HCT116 (cell line): Measurements from ENCODE around the gene CALR. TPM values are rescaled to one million over a fixed set of nuclear protein-coding genes. Genes with fewer than 3 reads are reported as not detected.

Experiments used
- ATAC-seq: fragments of 200-7000 bp; cut with Tn5 transposase; 2 replicates; pipeline ENCODE4 v1.9.1; 2020; ENCODE audit warnings: mild to moderate bottlenecking, moderate library complexity
- BruUV-seq: library from RNA; stranded (reverse); fragments of 400-500 nt; replicated peaks from 2 replicates; lab custom pipeline; 2021; lab: Mats Ljungman, UMichigan
- CTCF ChIA-PET: fragments of 300-600 bp; sonication (Branson Sonifier 250); formaldehyde crosslinking; loops from one replicate; lab custom pipeline; 2021; ENCODE audit warnings: antibody characterized with exemption; lab: Charles Lee
- POLR2A ChIA-PET: fragments of 300-600, 350-600 bp; sonication (Branson Sonifier 250); formaldehyde crosslinking; loops from one replicate; lab custom pipeline; 2021; ENCODE audit warnings: antibody characterized with exemption; lab: Charles Lee
- RAD21 ChIA-PET, 2 experiments: fragments of 300-600 bp; sonication (Branson Sonifier 250); formaldehyde crosslinking; loops; one replicate each; lab custom pipeline; 2023; ENCODE audit warnings: low total read pairs in 2 of 2; ENCODE audit not compliant: uncharacterized antibody in 2 of 2, unreplicated experiment in 2 of 2, low non-redundant PET in 1 of 2; lab: Charles Lee
- DNase-seq: peaks from one replicate; pipeline ENCODE4 v3.0.0-alpha.2; 2010; ENCODE audit warnings: low read depth, low spot score
- H2AFZ ChIP-seq: fragments of 200-600 bp; shearing (Covaris generic), sonication (generic); 2 replicates; pipeline ENCODE4 v1.6.1; 2017; ENCODE audit warnings: low read depth, mixed run types, mixed read lengths, antibody characterized with exemption, low read length; ENCODE audit not compliant: poor library complexity, severe bottlenecking
- H3K27ac ChIP-seq: 2 replicates; pipeline ENCODE4 v1.5.1; 2012; ENCODE audit warnings: low read depth, low read length
- H3K27me3 ChIP-seq: fragments of 200-600 bp; sonication (generic); 2 replicates; pipeline ENCODE4 v1.6.1; 2016; ENCODE audit warnings: mixed run types, low read length, mixed read lengths; ENCODE audit not compliant: insufficient read depth
- H3K36me3 ChIP-seq, 2 experiments: fragments of 200-500 bp in 1 of 2; fragments of 200-600 bp in 1 of 2; sonication (Bioruptor generic) in 1 of 2; sonication (generic) in 1 of 2; 2 replicates each; pipeline versions ENCODE4 v1.5.1 to v1.6.1; 2014 to 2016; ENCODE audit warnings: low read length in 2 of 2, inconsistent platforms in 1 of 2, mixed read lengths in 1 of 2, mixed run types in 1 of 2; ENCODE audit not compliant: insufficient read depth in 2 of 2, control insufficient read depth in 1 of 2
- H3K4me1 ChIP-seq, 2 experiments: fragments of 200-600 bp in 1 of 2; sonication (generic) in 1 of 2; 2 replicates each; pipeline versions ENCODE4 v1.5.1 to v1.6.1; 2012 to 2017; ENCODE audit warnings: low read length in 2 of 2, inconsistent platforms in 1 of 2, mild to moderate bottlenecking in 1 of 2, mixed read lengths in 1 of 2, mixed run types in 1 of 2, moderate library complexity in 1 of 2; ENCODE audit not compliant: insufficient read depth in 2 of 2, control insufficient read depth in 1 of 2
- H3K4me2 ChIP-seq: fragments of 200-600 bp; sonication (generic); 2 replicates; pipeline ENCODE4 v1.6.1; 2017; ENCODE audit warnings: mixed run types, low read length, mixed read lengths
- H3K4me3 ChIP-seq, 2 experiments: fragments of 200-600 bp in 1 of 2; sonication (generic) in 1 of 2; replicated peaks in 1 of 2; 2 replicates each; pipeline ENCODE4 v1.5.1; 2011 to 2016; ENCODE audit warnings: low read length in 2 of 2, control low read depth in 1 of 2, low read depth in 1 of 2, mild to moderate bottlenecking in 1 of 2, mixed read lengths in 1 of 2, mixed run types in 1 of 2
- H3K79me2 ChIP-seq: fragments of 200-600 bp; sonication (generic); 2 replicates; pipeline ENCODE4 v1.6.1; 2017; ENCODE audit warnings: mild to moderate bottlenecking, mixed run types, low read length, moderate library complexity, mixed read lengths; ENCODE audit not compliant: insufficient read depth
- H3K9ac ChIP-seq: fragments of 200-600 bp; sonication (generic); 2 replicates; pipeline ENCODE4 v1.6.1; 2016; ENCODE audit warnings: low read length, mixed read lengths
- H3K9me2 ChIP-seq: fragments of 200-600 bp; sonication (generic), shearing (Covaris generic); 2 replicates; pipeline ENCODE4 v1.6.1; 2017; ENCODE audit warnings: mixed run types, mild to moderate bottlenecking, moderate library complexity; ENCODE audit not compliant: insufficient read depth
- H3K9me3 ChIP-seq, 2 experiments: fragments of 200-500 bp in 1 of 2; fragments of 200-600 bp in 1 of 2; sonication (Bioruptor generic) in 1 of 2; sonication (generic) in 1 of 2; 2 replicates each; pipeline ENCODE4 v1.6.1; 2014 to 2017; ENCODE audit warnings: low read length in 2 of 2, mixed read lengths in 2 of 2, inconsistent platforms in 1 of 2, low read depth in 1 of 2, mild to moderate bottlenecking in 1 of 2, mixed run types in 1 of 2, moderate library complexity in 1 of 2; ENCODE audit not compliant: control insufficient read depth in 1 of 2, insufficient read depth in 1 of 2
- H4K20me1 ChIP-seq: fragments of 200-600 bp; sonication (generic), shearing (Covaris generic); 2 replicates; pipeline ENCODE4 v1.6.1; 2017; ENCODE audit warnings: mixed run types, mild to moderate bottlenecking, moderate library complexity; ENCODE audit not compliant: insufficient read depth
- ATF3 ChIP-seq: IDR thresholded peaks from 2 replicates; pipeline ENCODE4 v1.6.1; 2012
- CBX3 ChIP-seq: IDR thresholded peaks from 2 replicates; pipeline ENCODE4 v1.6.1; 2012; ENCODE audit warnings: low read depth
- EGR1 ChIP-seq: IDR thresholded peaks from 2 replicates; pipeline ENCODE4 v1.6.1; 2012; ENCODE audit warnings: low read depth
- EZH2 ChIP-seq: fragments of 200-600 bp; sonication (generic); IDR thresholded peaks from 2 replicates; pipeline ENCODE4 v1.6.1; 2017; ENCODE audit warnings: antibody characterized with exemption, mixed run types
- EZH2phosphoT487 ChIP-seq: fragments of 200-600 bp; IDR thresholded peaks from 2 replicates; pipeline ENCODE4 v1.6.1; 2018; ENCODE audit warnings: antibody characterized with exemption, borderline replicate concordance
- JUND ChIP-seq: IDR thresholded peaks from 2 replicates; pipeline ENCODE4 v1.6.1; 2012
- MAX ChIP-seq: IDR thresholded peaks from 2 replicates; pipeline ENCODE4 v1.6.1; 2012
- POLR2AphosphoS5 ChIP-seq: IDR thresholded peaks from 2 replicates; pipeline ENCODE4 v1.6.1; 2011; ENCODE audit warnings: mild to moderate bottlenecking, low read depth, low read length, moderate library complexity
- RAD21 ChIP-seq: IDR thresholded peaks from 2 replicates; pipeline ENCODE4 v1.6.1; 2012; ENCODE audit warnings: low read depth, mild to moderate bottlenecking
- TCF7L2 ChIP-seq: IDR thresholded peaks from 2 replicates; pipeline ENCODE4 v1.7.0; 2011; ENCODE audit warnings: borderline replicate concordance, inconsistent platforms; ENCODE audit not compliant: insufficient read depth, insufficient read length; ENCODE audit errors: extremely low read depth
- ZFX ChIP-seq: fragments of 450-650 bp; IDR thresholded peaks from 2 replicates; pipeline ENCODE4 v1.6.1; 2017
- ZNF274 ChIP-seq: fragments of 200-500 bp; sonication (Bioruptor generic); IDR thresholded peaks from 2 replicates; pipeline ENCODE4 v1.6.1; 2014; ENCODE audit warnings: mild to moderate bottlenecking, low read depth, low read length, inconsistent platforms
- intact Hi-C: fragments of 100-400 bp; cut with micrococcal nuclease; formaldehyde crosslinking; loops from 2 replicates; pipeline ENCODE4 v1.10.0; 2022
- total RNA-seq: library from RNA; stranded (reverse); gene quantifications from one replicate; pipeline ENCODE4 v1.2.1, GENCODE V29; 2021; ENCODE audit not compliant: unreplicated experiment

Gene CALR
- total RNA-seq, 1 experiment from 2014 or later, result 739 TPM

GRCh38 chr19:12890787-12891552, 47.4 kb upstream of the CALR start, which contains the start of gene GCDH (continued):
- TF ChIP-seq EZH2 (no peak), CBX3 (no peak), MAX (peak; percentile 94), RAD21 (no peak), POLR2AphosphoS5 (peak; percentile 75)
- TF ChIP-seq, all 23 proteins: peak for 7

- H3K36me3 ChIP-seq, result peaks cover 2 to 5% of the 10 kb centered on the region in 2 experiments; a peak in 3 of 4 replicates
- TF ChIP-seq JUND (no peak), ZNF274 (no peak), POLR2AphosphoS5 (no peak), ZFX (0 out of 2 replicates have a peak, but pooled peaks have one; percentile 2), EGR1 (no peak), EZH2phosphoT487 (no peak), TCF7L2 (no peak), ATF3 (no peak)
- H3K4me3 ChIP-seq, result peak overlapping the region; percentile 80 to 95
- H3K4me2 ChIP-seq, result peak overlapping the region; percentile 89
- H3K9me2 ChIP-seq, result no peaks in the 10 kb centered on the region
- CTCF ChIA-PET, result interaction anchor here (1.1 kb wide), 3 partner anchors 54 to 134 kb away, joined by 3 to 6 read pairs (median 4); no protein-coding TSS in a partner anchor
- no peaks in the 10 kb centered on the region for H3K9me3 ChIP-seq
- BruUV-seq, result TSS peak; percentile 66
- ATAC-seq (peak; percentile 13; the same call in 1 of the 2 replicates), DNase-seq (no peak)
- H4K20me1 ChIP-seq, result no peaks in the 10 kb centered on the region
- H3K27ac ChIP-seq, result peak overlapping the region; percentile 31; the same call in 1 of the 2 replicates
- RAD21 ChIA-PET, result no interaction called here
- peaks cover 9% of the 10 kb centered on the region; the same call in 1 of the 2 replicates for H3K79me2 ChIP-seq
- peak overlapping the region; percentile 74 for H3K9ac ChIP-seq
- no peak overlapping the region for H2AFZ ChIP-seq
- intact Hi-C loops, result loop anchor here (2.0 kb wide), 1 partner anchor 47 kb away; the partner anchor contains the start of gene CALR
- H3K27me3 ChIP-seq, result no peaks in the 10 kb centered on the region
- H3K4me1 ChIP-seq, result peaks cover 8 to 17% of the 10 kb centered on the region in 2 experiments; a peak in 3 of 4 replicates
- POLR2A ChIA-PET, result interaction anchor here (0.9 to 1.7 kb wide), 6 partner anchors 7 to 48 kb away, joined by 3 to 14 read pairs (median 4); partner anchors contain the start of gene DNASE2
Observed at GRCh38 chr19:12891553-12892021, 46.8 kb upstream of the CALR start.
